Activated CD4-positive, alpha-beta T cell treated with anti-CD3 and anti-CD28 coated beads for 1 hour (primary cell): Measurements from ENCODE around the gene C2orf49.
"Not testable (repeated sequence)": the region's sequence is repeated elsewhere in the genome, so short reads cannot be mapped to it uniquely, and the experiment has no call there.

Experiments used
- DNase-seq: peaks from one replicate; pipeline ENCODE4 v3.0.0-alpha.2; 2020

C2orf49 gene

DNA sequence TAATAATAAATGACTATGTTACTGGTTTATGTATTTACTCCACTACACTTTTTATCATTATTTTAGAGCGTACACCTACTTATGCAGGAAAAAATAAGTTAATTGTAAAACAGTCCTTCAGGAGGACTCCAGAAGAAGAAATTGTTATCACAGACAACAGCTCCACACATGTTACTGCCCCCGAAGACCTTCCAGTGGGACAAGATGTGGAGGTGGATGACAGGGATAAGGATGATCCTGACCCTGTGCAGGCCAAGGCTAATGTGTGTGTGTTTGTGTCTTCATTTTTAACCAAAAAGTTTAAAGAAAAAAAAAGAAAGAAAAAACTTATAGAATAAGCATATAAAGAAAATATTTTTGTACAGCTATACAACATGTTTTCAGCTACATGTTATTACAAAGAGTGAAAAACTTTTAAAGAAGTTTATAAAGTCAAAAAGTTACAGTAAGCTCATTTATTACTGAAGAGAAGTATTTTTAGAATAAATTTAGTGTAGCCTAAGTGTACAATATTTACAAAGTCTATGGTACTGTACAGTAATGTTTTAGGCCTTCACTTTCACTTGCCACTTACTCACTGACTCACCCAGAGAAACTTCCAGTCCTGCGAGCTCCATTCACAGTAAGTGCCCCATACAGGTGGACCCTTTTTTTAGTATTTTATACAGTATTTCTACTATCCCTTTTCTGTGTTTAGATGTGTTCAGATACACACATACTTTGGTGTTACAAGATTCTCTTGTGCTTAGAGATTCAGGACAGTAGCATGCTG is 15.3 kb upstream of the C2orf49 start:
- no peak for DNase-seq

DNA sequence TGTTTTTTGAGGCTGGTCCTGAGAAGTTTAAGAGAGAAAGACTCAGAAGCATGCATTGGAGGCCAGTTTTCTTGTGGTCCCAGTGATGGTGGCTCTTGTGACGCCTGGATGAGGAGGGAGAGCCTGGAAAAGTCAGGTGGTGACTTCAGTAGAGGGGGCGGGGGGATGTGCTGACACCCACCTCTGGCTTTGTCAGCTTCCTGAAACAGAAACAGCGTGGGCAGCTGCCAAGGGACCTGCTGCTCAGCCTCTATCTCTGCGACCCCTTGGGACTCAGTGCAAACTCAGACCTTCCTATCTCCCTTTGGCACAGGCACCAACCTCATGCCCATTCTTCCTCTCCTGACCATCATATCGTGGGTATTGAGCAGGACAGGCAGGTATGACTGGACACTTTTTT is 14.2 kb upstream of the C2orf49 start:
- DNase-seq = no peak

- no peak for DNase-seq
These were observed 13.2 kb upstream of the C2orf49 start for GRCh38 chr2:105324101-105324500.

DNA sequence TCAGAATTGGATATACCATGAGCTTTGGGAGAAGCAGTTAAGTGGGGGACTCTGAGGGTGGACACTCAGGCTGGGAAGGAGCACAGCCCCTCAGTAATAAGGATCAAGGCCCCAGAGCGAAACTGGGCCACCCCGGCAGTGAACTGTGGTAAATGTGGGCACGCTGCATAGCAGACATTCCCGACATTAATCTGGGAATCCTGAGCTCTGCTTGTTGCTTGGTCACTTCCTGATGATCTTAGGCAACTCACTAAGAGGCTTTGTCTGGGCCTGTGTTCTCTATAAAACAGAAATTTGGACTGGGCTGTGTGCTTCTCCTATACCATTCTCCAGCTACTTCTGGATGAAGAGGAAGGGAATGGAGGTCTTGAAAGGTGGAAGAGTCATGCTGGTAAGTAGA is 12.6 kb upstream of the C2orf49 start:
- no peak for DNase-seq

- DNase-seq = no peak
These were observed 11.9 kb upstream of the C2orf49 start for GRCh38 chr2:105325389-105325963.

DNA sequence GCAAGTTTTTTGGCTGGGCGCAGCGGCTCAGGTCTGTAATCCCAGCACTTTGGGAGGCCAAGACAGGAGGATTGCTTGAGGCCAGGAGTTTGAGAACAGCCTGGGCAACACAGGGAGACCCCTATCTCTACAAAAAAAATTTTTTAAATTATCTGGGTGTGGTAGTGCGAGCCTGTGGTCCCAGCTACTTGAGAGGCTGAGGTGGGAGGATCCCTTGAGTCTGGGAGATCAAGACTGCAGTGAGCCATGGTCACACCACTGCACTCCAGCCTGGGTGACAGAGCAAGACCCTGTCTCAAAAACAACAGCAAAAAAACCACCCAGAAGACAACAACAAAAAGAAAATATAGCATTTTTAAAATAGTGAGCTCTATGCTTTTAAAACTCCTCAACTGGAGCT is 10.1 kb upstream of the C2orf49 start:
- DNase-seq = not testable (repeated sequence)

- DNase-seq = no peak
These were observed 9.7 kb upstream of the C2orf49 start for GRCh38 chr2:105327690-105328089.

DNA sequence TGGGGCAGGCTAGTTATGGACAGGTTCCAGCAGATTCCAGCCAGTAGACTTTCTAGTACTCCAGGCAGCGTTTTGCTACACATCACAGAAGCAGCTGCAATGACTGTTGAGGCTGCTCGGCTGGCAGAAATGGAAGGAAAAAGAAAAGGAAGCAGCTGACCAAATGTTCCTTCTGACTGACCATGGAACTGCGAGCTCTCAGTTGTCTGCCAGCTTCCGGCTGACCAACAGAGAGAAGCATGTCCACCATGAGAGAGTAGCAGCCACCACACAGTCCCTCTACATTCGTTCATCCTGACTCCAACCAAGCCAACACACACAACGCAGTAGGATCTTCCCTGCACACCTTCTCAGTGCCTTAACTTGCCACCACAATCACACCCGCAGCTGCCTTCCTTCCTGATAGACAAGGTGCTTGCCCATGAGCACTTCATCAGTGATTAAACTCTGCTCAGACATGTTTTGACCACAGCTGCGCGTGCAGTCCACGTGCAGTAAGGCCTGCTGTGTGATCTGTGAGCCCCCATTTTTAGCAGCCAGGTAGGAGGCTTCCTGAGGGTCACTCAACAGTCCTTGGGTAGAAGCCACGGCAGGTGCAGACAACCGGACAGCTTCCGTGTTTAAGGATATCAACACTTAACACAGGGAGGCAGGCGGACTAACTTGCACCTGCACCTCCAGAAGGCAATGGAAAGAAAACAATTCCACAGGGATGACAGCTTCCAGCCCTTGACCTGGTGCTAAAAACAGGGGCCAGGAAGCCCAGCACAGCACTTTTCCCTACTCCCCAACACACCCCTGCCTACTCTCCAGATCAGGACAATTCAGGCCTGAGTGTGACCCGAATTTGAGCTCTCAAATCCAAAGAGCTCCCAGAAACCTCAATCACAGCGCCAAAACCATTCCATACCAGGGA is 8.8 kb upstream of the C2orf49 start:
- no peak for DNase-seq

GRCh38 chr2:105329197-105329554 is 8.2 kb upstream of the C2orf49 start:
- no peak for DNase-seq

GRCh38 chr2:105329561-105330495 is 7.5 kb upstream of the C2orf49 start, which contains the start of gene TGFBRAP1:
Gene TGFBRAP1 (minus strand): TSS chr2:105329735. CDS start chr2:105308301, 21,434 bp downstream.
- peak; percentile 34 for DNase-seq

- DNase-seq = no peak
These were observed 6.5 kb upstream of the C2orf49 start for GRCh38 chr2:105330681-105331375.

GRCh38 chr2:105334211-105334610 is 3.1 kb upstream of the C2orf49 start:
- no peak for DNase-seq

- DNase-seq = no peak
These were observed 1.9 kb upstream of the C2orf49 start for GRCh38 chr2:105335469-105335868.

- no peak for DNase-seq
These were observed 586 bp upstream of the C2orf49 start for GRCh38 chr2:105336786-105337121.

DNA sequence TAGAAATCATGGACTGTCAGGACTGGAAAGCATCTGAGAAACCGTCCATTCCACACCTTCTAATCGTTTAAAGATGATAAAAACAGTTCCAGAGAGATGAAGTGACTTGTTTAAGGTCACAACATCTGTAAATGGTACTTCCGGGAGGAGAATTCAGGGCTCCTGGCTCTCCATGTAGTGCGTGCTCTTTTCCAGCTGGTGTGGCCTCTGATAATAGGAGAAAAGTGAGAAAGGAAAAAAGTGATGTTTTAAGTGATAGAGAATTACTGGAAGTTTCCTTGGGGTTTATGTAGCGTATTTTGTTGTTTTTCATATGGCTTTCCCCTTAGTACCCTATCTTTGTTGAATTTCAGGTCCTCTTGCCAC is 663 bp downstream of the C2orf49 start:
- DNase-seq = no peak

- DNase-seq = no peak
These were observed 2.1 kb downstream of the C2orf49 start for GRCh38 chr2:105339414-105339813.

GRCh38 chr2:105344704-105345345 is 7.5 kb downstream of the C2orf49 start:
- no peak for DNase-seq

DNA sequence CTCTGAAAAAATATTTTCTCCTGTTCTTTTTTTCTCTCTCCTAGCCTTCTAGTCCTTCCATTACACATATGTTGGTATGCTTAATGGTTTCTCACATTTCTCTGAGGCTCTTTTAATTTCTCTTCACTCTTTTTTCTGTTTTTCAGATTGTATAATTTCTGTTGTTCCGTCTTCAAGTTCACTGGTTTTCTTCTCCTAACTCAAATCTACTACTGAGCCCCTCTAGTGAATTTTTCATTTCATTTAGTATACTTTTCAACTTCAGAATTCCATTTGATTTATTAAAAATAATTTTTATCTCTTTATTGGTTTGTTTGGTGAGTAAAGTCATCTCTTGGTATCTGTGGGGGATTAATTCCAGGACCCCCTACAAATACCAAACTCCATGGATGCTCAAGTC is 19.8 kb downstream of the C2orf49 start:
- no peak for DNase-seq

DNA sequence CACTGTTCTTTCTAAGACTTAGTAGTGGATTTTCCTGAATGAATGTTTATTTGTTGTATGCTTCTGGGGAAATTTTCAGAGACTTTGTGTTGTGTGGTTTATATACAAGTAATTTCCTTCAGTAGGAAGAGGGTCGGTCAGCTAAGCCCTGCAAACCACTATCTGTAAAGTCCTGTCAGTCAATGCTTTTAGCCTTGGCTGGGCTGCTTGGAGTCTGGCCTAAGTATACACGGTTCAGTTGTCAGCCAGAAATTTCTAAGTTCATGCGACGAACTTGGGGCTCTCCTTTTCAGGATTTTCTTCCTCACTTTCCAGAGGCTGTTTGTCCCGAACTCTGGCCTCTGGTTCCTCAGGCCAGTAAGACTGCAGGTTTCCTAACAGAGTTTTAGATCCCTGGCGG is 21.3 kb downstream of the C2orf49 start:
- no peak for DNase-seq

GRCh38 chr2:105361102-105361889 is 24.0 kb downstream of the C2orf49 start:
- DNase-seq = no peak
